ENCODE data around the gene CSMD2. TPM values are rescaled to one million over a fixed set of nuclear protein-coding genes. Genes with fewer than 3 reads are reported as not detected.

CSMD2 gene
- total RNA-seq, 2 donors from 2014 or later, result 0.62 to 2.8 TPM

DNA sequence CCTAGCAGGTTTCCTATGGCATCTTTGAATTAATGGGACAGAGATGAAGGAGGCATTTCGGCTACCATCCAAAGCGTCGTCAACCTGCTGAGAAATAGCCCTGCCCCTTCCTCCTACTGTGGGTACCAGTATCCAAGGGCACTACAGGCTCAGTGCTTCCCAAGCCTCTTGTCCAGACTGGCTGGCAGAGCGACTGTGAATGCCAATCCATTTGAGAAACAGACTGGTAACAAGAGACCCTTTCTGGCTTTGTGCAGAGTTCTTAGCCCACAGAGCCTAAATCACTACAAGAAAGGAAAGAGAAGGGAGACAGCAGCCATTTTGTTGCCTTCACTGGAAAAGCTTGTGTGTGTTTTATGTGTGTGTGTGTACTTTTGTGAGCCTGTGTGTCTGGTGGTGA, 185.7 kb downstream of the CSMD2 start:
- H3K4me1 ChIP-seq (ENCODE audit: control insufficient read depth, insufficient read depth, low read length), result no peaks in the 10 kb centered on the region
- H3K27me3 Mint-ChIP-seq (ENCODE audit: insufficient read depth), result peaks cover 33% of the 10 kb centered on the region
- peaks cover 16% of the 10 kb centered on the region for H3K27me3 ChIP-seq (ENCODE audit: control insufficient read depth, insufficient read depth, low read length, poor library complexity, severe bottlenecking)
- no peaks in the 10 kb centered on the region for H3K4me1 Mint-ChIP-seq
- no peak overlapping the region for H3K9ac ChIP-seq (ENCODE audit: extremely low read depth, low read length, poor library complexity, severe bottlenecking)
- H3K36me3 Mint-ChIP-seq (ENCODE audit: low read depth), result no peaks in the 10 kb centered on the region
- no peaks in the 10 kb centered on the region for H3K9me3 ChIP-seq (ENCODE audit: control insufficient read depth, low read length)
- H3K27ac ChIP-seq (ENCODE audit: low read depth, low read length), result no peak overlapping the region
- 89 to 100% methylated on average over 2 to 4 of the region's 4 CpGs for WGBS, 2 experiments (ENCODE audit: insufficient coverage in 1 of 2, insufficient read length in 1 of 2)
- no peaks in the 10 kb centered on the region for H3K9me3 Mint-ChIP-seq
- no peak overlapping the region for H3K4me3 ChIP-seq (ENCODE audit: low read length)
- no peak for DNase-seq
- H3K36me3 ChIP-seq (ENCODE audit: control insufficient read depth, insufficient read depth, low read length), result no peaks in the 10 kb centered on the region
- H3K27ac Mint-ChIP-seq, result no peak overlapping the region
- no peak overlapping the region for H3K4me3 Mint-ChIP-seq
- TF ChIP-seq CTCF (conservative IDR thresholded peaks at IDR 0.05), result no peak

DNA sequence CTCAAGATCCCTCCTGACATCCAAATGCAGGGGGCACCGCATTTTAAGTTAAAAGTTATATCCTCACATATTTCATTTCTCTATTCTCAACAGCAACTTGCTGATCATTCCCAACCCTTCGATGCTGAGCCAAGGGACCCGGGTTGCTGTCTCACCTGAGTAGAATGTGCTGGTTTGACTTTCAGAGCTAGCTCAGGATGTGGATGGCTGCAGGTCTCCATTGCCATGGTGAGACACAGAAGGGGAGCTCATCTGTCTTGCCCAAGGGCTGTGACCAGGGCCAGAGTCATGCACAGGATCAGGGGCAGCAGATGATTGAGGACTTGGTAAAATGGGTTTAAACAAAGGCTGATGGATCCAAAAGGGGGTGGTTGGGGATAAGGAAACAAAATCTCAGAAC, 189.1 kb downstream of the CSMD2 start:
- Histone ChIP-seq H3K4me3 (ENCODE audit: low read length) (no peak overlapping the region), H3K9me3 (ENCODE audit: control insufficient read depth, low read length) (no peaks in the 10 kb centered on the region), H3K27me3 (ENCODE audit: control insufficient read depth, insufficient read depth, low read length, poor library complexity, severe bottlenecking) (peaks cover 10% of the 10 kb centered on the region), H3K27ac (ENCODE audit: low read depth, low read length) (no peak overlapping the region), H3K9ac (ENCODE audit: extremely low read depth, low read length, poor library complexity, severe bottlenecking) (no peak overlapping the region), H3K4me1 (ENCODE audit: control insufficient read depth, insufficient read depth, low read length) (peaks cover 2% of the 10 kb centered on the region), H3K36me3 (ENCODE audit: control insufficient read depth, insufficient read depth, low read length) (no peaks in the 10 kb centered on the region)
- H3K4me3 Mint-ChIP-seq, result no peak overlapping the region
- H3K27me3 Mint-ChIP-seq (ENCODE audit: insufficient read depth), result peaks cover 17% of the 10 kb centered on the region
- TF ChIP-seq CTCF (conservative IDR thresholded peaks at IDR 0.05), result no peak
- H3K36me3 Mint-ChIP-seq (ENCODE audit: low read depth), result no peaks in the 10 kb centered on the region
- H3K9me3 Mint-ChIP-seq, result no peaks in the 10 kb centered on the region
- no peak overlapping the region for H3K27ac Mint-ChIP-seq
- 93 to 100% methylated on average over 2 to 3 of the region's 3 CpGs for WGBS, 2 experiments (ENCODE audit: insufficient coverage in 1 of 2, insufficient read length in 1 of 2)
- no peaks in the 10 kb centered on the region for H3K4me1 Mint-ChIP-seq
- DNase-seq, result no peak

GRCh38 chr1:33973799-33974545, 191.1 kb downstream of the CSMD2 start:
- H3K9me3 Mint-ChIP-seq, result no peaks in the 10 kb centered on the region
- Histone ChIP-seq H3K27ac (ENCODE audit: low read depth, low read length) (no peak overlapping the region), H3K9ac (ENCODE audit: extremely low read depth, low read length, poor library complexity, severe bottlenecking) (no peak overlapping the region), H3K4me3 (ENCODE audit: low read length) (no peak overlapping the region), H3K9me3 (ENCODE audit: control insufficient read depth, low read length) (no peaks in the 10 kb centered on the region), H3K36me3 (ENCODE audit: control insufficient read depth, insufficient read depth, low read length) (no peaks in the 10 kb centered on the region), H3K27me3 (ENCODE audit: control insufficient read depth, insufficient read depth, low read length, poor library complexity, severe bottlenecking) (peaks cover 8% of the 10 kb centered on the region), H3K4me1 (ENCODE audit: control insufficient read depth, insufficient read depth, low read length) (peaks cover 2% of the 10 kb centered on the region)
- no peak overlapping the region for H3K4me3 Mint-ChIP-seq
- no peak for DNase-seq
- WGBS, 2 experiments (ENCODE audit: insufficient coverage in 1 of 2, insufficient read length in 1 of 2), result 91% methylated on average over 8 of the region's 8 CpGs
- H3K4me1 Mint-ChIP-seq, result peaks cover 4% of the 10 kb centered on the region
- peaks cover 15% of the 10 kb centered on the region for H3K27me3 Mint-ChIP-seq (ENCODE audit: insufficient read depth)
- H3K36me3 Mint-ChIP-seq (ENCODE audit: low read depth), result no peaks in the 10 kb centered on the region
- TF ChIP-seq CTCF (conservative IDR thresholded peaks at IDR 0.05), result no peak
- H3K27ac Mint-ChIP-seq, result no peak overlapping the region
